Measurements from ENCODE around the gene OSBP2.
"Not testable (repeated sequence)": the region's sequence is repeated elsewhere in the genome, so short reads cannot be mapped to it uniquely, and the experiment has no call there.

OSBP2 gene

DNA sequence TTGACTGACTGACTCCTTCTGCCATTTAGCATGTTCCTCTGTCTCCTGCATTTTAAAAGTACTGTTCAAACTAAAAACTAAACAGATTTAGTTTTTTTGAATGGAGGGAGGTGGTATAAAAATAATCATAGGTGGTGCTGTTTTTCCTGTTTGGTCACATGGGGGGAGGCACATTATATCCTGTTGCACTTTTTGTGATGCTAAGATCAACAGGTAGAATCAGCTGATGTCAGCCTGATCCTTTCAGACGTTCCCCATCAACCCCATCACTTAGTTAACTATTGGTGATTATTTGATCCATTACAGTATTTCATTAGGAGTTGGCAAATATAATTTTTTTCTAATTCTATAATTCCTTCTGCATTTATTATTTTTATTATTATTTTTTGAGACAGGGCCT is 5.1 kb upstream of the OSBP2 start:
- Mint-ChIP-seq H3K4me1 (ENCODE audit: low read depth in 2 of 2) (peaks cover 0 to 3% of the 10 kb centered on the region in 2 donors), H3K27me3 (peaks cover 7 to 20% of the 10 kb centered on the region in 2 donors), H3K36me3 (ENCODE audit: insufficient read depth) (no peaks in the 10 kb centered on the region), H3K9me3 (no peaks in the 10 kb centered on the region), H3K27ac (no peak overlapping the region), H3K4me3 (no peak overlapping the region)
- ATAC-seq (replicated peaks) (no peak), DNase-seq (no peak)

DNA sequence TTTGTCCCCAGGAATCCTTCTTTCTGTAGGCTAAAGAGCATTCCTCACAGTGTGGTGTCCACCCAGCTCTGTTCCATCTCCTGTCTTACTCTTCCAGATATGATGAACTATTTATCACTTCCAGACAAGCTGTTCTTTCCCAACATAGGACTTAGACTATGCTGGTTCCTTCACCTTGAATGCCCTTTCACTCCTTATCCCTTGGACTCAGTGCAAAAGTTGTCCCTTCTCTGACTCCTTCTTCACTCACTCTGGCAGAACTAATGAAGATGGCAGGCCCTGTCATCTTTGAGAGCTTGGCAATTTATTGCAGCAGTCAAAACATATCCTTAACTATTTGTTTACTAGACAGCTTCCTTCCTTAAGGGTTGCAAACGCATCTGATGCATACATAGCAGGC is 3.5 kb upstream of the OSBP2 start:
- DNase-seq (no peak), ATAC-seq (replicated peaks) (no peak)
- peaks cover 12 to 24% of the 10 kb centered on the region in 2 donors for H3K27me3 Mint-ChIP-seq
- peaks cover 0 to 7% of the 10 kb centered on the region in 2 donors for H3K4me1 Mint-ChIP-seq (ENCODE audit: low read depth in 2 of 2)
- no peaks in the 10 kb centered on the region for H3K9me3 Mint-ChIP-seq
- no peak overlapping the region for H3K27ac Mint-ChIP-seq
- no peak overlapping the region for H3K4me3 Mint-ChIP-seq
- no peaks in the 10 kb centered on the region for H3K36me3 Mint-ChIP-seq (ENCODE audit: insufficient read depth)

DNA sequence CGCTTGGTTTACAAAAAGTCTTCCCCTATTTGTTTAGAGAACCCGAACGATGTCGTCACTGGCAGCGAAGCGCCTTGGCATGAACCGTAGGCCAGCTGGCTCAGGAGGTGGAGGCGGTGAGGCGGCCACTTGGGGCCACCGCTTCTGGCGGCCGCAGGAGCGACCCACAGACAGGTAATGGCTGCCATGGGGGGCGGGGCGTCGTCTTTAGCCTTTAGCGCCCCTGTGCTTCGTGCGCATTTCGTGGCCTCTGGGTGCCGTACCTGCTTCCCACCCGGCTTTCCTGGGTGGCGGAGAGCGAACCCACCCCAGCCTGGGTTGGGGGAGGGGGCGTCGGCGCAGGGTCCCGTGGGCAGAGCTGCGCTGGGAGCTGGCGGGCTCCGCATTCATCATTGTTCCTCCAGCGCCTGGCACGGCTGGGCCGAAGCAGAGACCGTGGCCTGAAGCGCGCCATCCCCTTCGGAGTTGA is 469 bp upstream of the OSBP2 start:
- DNase-seq (peak; percentile 23 to 30 (median 29)), ATAC-seq (replicated peaks) (peak; percentile 74)
- H3K4me3 Mint-ChIP-seq, result peak overlapping the region; percentile 80 to 81
- peaks cover 12 to 24% of the 10 kb centered on the region in 2 donors for H3K27me3 Mint-ChIP-seq
- peaks cover 0 to 7% of the 10 kb centered on the region in 2 donors for H3K4me1 Mint-ChIP-seq (ENCODE audit: low read depth in 2 of 2)
- no peaks in the 10 kb centered on the region for H3K36me3 Mint-ChIP-seq (ENCODE audit: insufficient read depth)
- peak overlapping the region in 1 of 2 donors; percentile 49 for H3K27ac Mint-ChIP-seq
- no peaks in the 10 kb centered on the region for H3K9me3 Mint-ChIP-seq

DNA sequence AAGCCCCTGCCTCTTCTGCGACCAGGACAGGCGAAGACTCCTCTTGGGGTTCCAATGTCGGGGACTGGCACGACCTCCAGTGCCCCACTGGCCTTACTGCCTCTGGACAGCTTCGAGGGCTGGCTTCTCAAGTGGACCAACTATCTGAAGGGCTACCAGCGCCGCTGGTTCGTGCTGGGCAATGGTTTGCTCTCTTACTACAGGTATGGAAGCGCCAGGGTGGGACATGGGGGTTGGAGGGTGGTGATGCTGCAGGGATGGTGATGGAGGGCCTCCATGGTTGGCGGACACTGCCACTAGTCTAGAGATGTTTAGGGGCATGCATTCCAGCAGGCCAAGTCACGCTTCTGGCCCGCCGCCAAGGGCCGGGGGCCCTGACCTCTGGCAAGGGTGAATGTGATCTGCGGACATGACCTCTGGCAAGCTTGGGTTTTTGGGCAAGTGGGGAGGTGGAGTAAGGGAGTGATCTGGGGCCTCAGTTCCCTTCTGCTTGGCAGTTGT is 727 bp downstream of the OSBP2 start:
- no peak overlapping the region for H3K27ac Mint-ChIP-seq
- H3K9me3 Mint-ChIP-seq, result no peaks in the 10 kb centered on the region
- ATAC-seq (replicated peaks) (no peak), DNase-seq (no peak)
- no peaks in the 10 kb centered on the region for H3K36me3 Mint-ChIP-seq (ENCODE audit: insufficient read depth)
- H3K27me3 Mint-ChIP-seq, result peaks cover 12 to 24% of the 10 kb centered on the region in 2 donors
- peaks cover 0 to 7% of the 10 kb centered on the region in 2 donors for H3K4me1 Mint-ChIP-seq (ENCODE audit: low read depth in 2 of 2)
- peak overlapping the region; percentile 63 to 68 for H3K4me3 Mint-ChIP-seq

DNA sequence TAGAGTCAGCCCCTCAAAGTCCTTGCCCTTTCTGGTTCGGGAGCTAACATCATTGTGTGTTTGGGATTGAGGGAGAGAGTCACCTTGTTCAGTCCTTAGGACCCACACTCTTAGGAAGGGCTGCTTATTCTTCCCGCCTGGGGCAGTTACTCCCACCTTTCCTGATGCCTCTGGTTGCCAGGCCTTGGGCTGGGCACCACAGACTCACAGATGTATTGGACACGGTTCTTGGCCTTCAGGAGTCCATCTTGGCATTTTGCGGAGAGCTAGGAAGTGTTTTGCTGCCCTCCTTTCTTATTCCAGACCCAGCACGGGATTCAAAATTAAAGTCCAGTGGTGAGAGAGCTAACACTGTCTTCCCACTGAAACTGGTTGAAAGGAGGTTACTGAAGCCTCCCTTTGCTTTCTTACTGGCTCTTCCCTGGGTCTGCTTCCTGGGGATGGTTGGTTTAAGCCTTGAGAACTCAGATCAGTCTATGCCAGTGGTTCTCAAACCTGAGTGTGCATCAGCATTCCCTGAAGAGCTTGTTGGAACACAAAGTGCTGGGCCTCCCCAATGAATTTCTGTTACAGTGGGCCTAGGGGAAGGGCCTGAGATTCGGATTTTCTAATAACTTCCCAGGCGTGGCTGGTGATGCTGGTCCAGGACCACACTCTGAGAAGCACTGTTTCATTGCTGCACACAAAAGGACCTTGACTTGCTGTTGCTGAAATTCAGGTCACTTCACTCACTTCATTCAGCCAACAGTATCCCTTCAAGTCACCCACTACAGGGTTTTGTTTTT is 1.4 kb downstream of the OSBP2 start:
- Mint-ChIP-seq H3K36me3 (ENCODE audit: insufficient read depth) (no peaks in the 10 kb centered on the region), H3K4me1 (ENCODE audit: low read depth in 2 of 2) (peaks cover 0 to 7% of the 10 kb centered on the region in 2 donors), H3K4me3 (peak overlapping the region; percentile 63 to 68), H3K27ac (peak overlapping the region in 1 of 2 donors; percentile 60), H3K27me3 (peaks cover 12 to 24% of the 10 kb centered on the region in 2 donors), H3K9me3 (no peaks in the 10 kb centered on the region)
- ATAC-seq (replicated peaks), result no peak
- DNase-seq, result no peak

DNA sequence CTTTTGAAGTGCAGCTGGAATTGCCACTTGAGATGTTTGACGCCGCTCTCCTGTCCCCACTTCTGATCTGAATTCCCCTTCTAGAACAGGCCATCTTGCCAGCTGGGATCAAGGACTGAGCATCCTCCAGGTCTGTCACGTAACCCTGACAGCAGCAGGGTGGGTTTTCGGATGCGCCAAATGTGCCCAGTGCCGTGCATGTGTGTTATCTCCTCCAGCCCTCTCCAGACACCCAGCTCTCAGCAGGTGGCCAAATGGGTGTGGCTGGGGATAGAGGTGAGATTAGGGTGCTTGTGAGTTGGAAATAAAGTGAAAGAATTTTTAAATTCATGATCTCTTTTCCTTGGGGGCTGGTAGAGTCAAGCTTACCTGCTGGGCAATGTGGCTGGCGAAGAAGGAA is 3.3 kb downstream of the OSBP2 start:
- Mint-ChIP-seq H3K4me1 (ENCODE audit: low read depth in 2 of 2) (peaks cover 0 to 7% of the 10 kb centered on the region in 2 donors), H3K36me3 (ENCODE audit: insufficient read depth) (no peaks in the 10 kb centered on the region), H3K9me3 (no peaks in the 10 kb centered on the region), H3K4me3 (no peak overlapping the region), H3K27me3 (peaks cover 11 to 22% of the 10 kb centered on the region in 2 donors), H3K27ac (no peak overlapping the region)
- DNase-seq (no peak), ATAC-seq (replicated peaks) (no peak)

DNA sequence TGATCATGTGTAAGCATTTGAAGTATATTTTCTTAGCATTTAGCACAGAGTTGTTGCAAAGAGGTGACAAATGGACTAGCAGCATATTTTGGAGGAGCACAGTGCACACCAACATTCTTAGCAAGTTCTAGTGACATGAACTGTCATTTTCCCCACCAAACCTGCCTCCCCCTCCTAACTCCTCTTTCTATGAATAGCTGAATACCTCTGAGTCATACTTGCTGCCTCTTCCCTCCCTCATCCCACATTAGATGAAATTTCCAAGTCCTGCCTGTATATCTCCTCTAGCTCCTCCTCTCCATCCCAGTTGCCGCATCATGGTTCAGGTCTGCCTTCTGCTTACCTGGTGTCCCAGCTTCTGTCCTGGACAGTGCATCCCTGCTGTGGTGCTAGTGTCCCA is 7.2 kb downstream of the OSBP2 start:
- no peak overlapping the region for H3K27ac Mint-ChIP-seq
- ATAC-seq (replicated peaks), result no peak
- peaks cover 0 to 6% of the 10 kb centered on the region in 2 donors for H3K27me3 Mint-ChIP-seq
- DNase-seq, result no peak
- H3K4me3 Mint-ChIP-seq, result no peak overlapping the region
- peaks cover 14 to 15% of the 10 kb centered on the region in 2 donors for H3K4me1 Mint-ChIP-seq (ENCODE audit: low read depth in 2 of 2)
- no peaks in the 10 kb centered on the region for H3K9me3 Mint-ChIP-seq
- no peaks in the 10 kb centered on the region for H3K36me3 Mint-ChIP-seq (ENCODE audit: insufficient read depth)

DNA sequence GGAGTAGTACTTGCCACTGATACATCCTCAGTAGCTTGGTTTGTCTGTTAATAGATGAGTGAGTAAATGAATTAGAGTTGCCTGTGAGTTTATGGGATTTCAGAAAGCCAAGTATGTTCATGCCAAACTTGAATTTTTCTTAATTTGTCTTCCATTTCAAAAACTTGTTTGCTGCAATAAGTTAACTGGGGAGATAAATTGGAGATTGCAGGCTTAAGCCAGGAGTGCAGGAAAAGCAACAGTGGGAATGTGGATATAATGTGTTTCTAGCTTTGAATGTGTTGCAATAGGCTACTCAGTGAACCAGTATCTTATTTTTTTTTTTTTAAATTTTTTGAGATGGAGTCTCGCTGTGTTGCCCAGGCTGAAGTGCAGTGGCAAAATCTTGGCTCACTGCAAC is 8.2 kb downstream of the OSBP2 start:
- ATAC-seq (replicated peaks), result no peak
- no peak for DNase-seq
- H3K4me3 Mint-ChIP-seq, result no peak overlapping the region
- H3K27me3 Mint-ChIP-seq, result peaks cover 0 to 6% of the 10 kb centered on the region in 2 donors
- no peaks in the 10 kb centered on the region for H3K9me3 Mint-ChIP-seq
- H3K36me3 Mint-ChIP-seq (ENCODE audit: insufficient read depth), result no peaks in the 10 kb centered on the region
- H3K27ac Mint-ChIP-seq, result no peak overlapping the region
- peaks cover 14 to 18% of the 10 kb centered on the region in 2 donors for H3K4me1 Mint-ChIP-seq (ENCODE audit: low read depth in 2 of 2)

DNA sequence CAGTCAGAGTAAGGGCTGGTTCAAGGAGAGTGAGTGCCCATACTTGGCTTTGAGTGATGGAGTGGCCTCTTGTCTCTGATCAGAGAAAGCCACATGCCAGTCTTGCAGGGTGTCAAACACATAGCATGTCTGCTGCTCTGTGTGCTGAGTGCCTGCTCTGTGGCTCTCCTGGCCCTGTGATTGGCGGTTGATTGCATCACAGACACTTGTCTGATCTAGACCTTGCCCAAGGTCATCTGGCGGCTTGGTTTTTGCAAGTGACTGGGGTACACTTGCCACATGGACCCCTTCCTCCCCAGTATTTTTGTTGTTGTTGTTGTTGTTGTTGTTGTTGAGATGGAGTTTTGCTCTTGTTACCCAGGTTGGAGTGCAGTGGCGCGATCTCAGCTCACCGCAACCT is 10.3 kb downstream of the OSBP2 start:
- Mint-ChIP-seq H3K27ac (peak overlapping the region in 1 of 2 donors; percentile 92), H3K36me3 (ENCODE audit: insufficient read depth) (no peaks in the 10 kb centered on the region), H3K4me1 (ENCODE audit: low read depth in 2 of 2) (peaks cover 15 to 20% of the 10 kb centered on the region in 2 donors), H3K4me3 (no peak overlapping the region), H3K9me3 (no peaks in the 10 kb centered on the region), H3K27me3 (peaks cover 0 to 6% of the 10 kb centered on the region in 2 donors)
- ATAC-seq (replicated peaks) (peak; percentile 27), DNase-seq (no peak)

DNA sequence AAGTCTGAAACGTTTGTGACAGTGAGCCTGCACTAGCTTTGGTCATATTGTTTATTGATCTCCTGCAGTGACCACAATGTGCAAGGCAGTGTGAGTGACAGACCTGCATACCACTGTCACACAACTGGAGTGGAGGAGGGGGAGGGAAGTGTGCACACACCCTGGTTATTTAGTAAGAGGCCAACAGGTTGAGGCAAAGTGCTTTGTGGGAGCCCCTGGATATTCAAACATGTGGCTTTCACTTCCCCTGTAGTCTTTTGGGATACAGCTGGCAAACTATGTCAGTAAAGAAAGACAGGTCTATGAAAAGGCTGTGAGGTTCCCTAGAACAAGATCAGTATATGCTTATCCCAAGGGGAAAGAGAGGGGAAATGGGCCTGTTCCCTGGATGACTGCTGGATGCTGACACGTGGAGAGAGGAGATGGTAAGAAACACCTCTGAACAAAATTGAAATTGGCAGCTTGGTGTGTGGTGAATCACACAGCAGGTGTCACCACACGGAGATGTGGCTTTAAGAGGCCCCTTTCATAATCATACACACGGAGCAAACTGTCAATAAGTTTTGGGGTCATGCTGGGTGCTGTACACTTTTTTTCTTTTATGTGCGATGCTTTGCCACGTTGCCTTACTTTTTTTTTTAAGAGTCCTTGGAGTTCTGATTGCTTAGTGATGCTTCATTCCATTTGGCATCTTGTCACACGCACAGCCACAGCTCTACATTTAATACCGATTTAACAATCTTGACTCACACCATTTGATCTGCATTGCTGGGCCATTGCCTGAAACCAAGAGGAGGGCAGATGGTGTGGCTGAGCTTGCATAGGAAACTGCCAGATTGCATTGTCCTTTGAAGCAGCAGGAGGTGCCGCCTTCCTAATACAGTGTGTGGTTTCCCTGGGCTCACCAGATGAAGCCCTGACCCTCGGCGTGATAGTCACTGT is 11.3 kb downstream of the OSBP2 start:
- H3K4me3 Mint-ChIP-seq, result peak overlapping the region in 1 of 2 donors; percentile 46
- H3K9me3 Mint-ChIP-seq, result no peaks in the 10 kb centered on the region
- ATAC-seq (replicated peaks) (peak; percentile 74), DNase-seq (peak in 1 of 3 experiments; percentile 17)
- peaks cover 20 to 27% of the 10 kb centered on the region in 2 donors for H3K4me1 Mint-ChIP-seq (ENCODE audit: low read depth in 2 of 2)
- peak overlapping the region; percentile 88 to 92 for H3K27ac Mint-ChIP-seq
- no peaks in the 10 kb centered on the region for H3K36me3 Mint-ChIP-seq (ENCODE audit: insufficient read depth)
- H3K27me3 Mint-ChIP-seq, result peaks cover 0 to 6% of the 10 kb centered on the region in 2 donors

DNA sequence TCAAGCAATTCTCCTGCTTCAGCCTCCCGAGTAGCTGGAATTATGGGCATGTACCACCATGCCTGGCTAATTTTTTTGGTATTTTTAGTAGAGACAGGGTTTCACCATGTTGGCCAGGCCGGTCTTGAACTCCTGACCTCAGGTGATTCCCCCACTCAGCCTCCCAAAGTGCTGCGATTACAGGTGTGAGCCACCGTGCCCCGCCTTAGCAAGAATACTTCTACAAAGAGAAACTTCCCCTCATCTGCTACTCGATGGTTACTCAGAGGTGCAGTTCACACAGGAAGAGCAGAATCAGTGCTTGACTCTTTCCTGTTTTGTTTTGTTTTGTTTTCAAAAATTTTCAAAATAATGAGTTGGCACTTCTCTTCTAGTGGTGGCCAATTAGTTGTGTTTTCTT is 15.3 kb downstream of the OSBP2 start:
- ATAC-seq (replicated peaks) (peak; percentile 77), DNase-seq (peak in 2 of 3 experiments; percentile 27 to 33)
- not testable (repeated sequence) for H3K9me3 Mint-ChIP-seq; H3K27me3 Mint-ChIP-seq; H3K36me3 Mint-ChIP-seq (ENCODE audit: insufficient read depth)
- Mint-ChIP-seq H3K27ac (peak overlapping the region; percentile 89 to 92), H3K4me1 (ENCODE audit: low read depth in 2 of 2) (peaks cover 20 to 27% of the 10 kb centered on the region in 2 donors), H3K4me3 (peak overlapping the region in 1 of 2 donors; percentile 20)

DNA sequence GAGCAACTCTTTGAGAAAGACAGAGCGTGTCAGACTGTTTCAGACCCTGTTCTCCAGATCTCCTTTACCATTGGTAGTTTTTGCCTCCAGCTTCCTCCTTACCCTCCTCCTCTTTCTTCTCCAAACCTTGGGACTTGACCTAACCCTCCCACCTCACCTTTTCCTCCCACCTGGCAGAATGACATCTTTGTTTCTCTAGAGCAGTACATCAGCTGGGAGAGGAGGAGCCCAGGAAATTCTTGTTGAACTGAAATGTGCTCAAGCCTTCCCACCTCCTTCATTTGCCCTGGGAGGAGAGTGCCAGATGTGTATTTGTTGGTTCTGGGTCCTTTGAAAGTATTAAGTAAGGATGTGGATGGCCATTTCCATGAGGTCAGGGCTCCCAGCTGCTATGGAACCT is 17.4 kb downstream of the OSBP2 start:
- Mint-ChIP-seq H3K9me3 (no peaks in the 10 kb centered on the region), H3K27ac (peak overlapping the region in 1 of 2 donors; percentile 83), H3K4me1 (ENCODE audit: low read depth in 2 of 2) (peaks cover 6 to 9% of the 10 kb centered on the region in 2 donors), H3K27me3 (no peaks in the 10 kb centered on the region), H3K4me3 (no peak overlapping the region), H3K36me3 (ENCODE audit: insufficient read depth) (peaks cover 3% of the 10 kb centered on the region)
- ATAC-seq (replicated peaks), result no peak
- no peak for DNase-seq

DNA sequence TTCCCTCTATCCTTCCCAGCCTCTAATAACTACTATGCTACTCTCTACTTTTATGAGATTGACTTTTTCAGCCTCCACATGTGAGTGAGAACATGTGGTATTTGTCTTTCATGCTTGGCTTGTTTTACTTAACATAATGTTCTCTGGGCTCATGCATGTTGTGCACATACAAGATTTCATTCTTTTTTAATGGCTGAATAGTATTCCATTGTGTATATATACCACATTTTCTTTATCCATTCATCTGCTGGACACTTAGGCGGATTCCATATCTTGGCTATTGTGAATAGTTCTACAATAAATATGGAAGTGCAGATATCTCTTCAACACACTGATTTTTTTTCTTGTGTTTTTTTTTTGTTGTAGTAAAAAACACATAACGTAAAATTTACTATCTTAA is 19.4 kb downstream of the OSBP2 start:
- Mint-ChIP-seq H3K4me1 (ENCODE audit: low read depth in 2 of 2) (peaks cover 6 to 9% of the 10 kb centered on the region in 2 donors), H3K27me3 (no peaks in the 10 kb centered on the region), H3K27ac (no peak overlapping the region), H3K36me3 (ENCODE audit: insufficient read depth) (peaks cover 3% of the 10 kb centered on the region), H3K9me3 (no peaks in the 10 kb centered on the region), H3K4me3 (no peak overlapping the region)
- DNase-seq (no peak), ATAC-seq (replicated peaks) (no peak)

All from effector memory CD8-positive, alpha-beta T cell (primary cell).